GM12878 (cell line): ENCODE data around the gene KRT86. TPM values are rescaled to one million over a fixed set of nuclear protein-coding genes. Genes with fewer than 3 reads are reported as not detected.

Experiments used
- ATAC-seq: fragments of 200-7000 bp; cut with Tn5 transposase; 3 replicates; pipeline ENCODE4 v1.9.1; 2020; ENCODE audit warnings: mild to moderate bottlenecking, moderate library complexity
- BruUV-seq: library from RNA; stranded (reverse); fragments of 400-500 nt; replicated peaks from 2 replicates; lab custom pipeline; 2021; lab: Mats Ljungman, UMichigan
- CTCF ChIA-PET: fragments of 300-600 bp; sonication (Branson Sonifier 250); formaldehyde crosslinking; extraction: SDS; loops from one replicate; lab custom pipeline; 2021; ENCODE audit warnings: inconsistent platforms; lab: Yijun Ruan, JAX
- POLR2A ChIA-PET: fragments of 350-600 bp; formaldehyde crosslinking; extraction: SDS; loops from one replicate; lab custom pipeline; 2021; ENCODE audit warnings: inconsistent platforms; lab: Charles Lee
- RAD21 ChIA-PET: fragments of 300-600 bp; sonication (Branson Sonifier 250); formaldehyde crosslinking; loops from one replicate; lab custom pipeline; 2023; ENCODE audit warnings: antibody characterized with exemption; ENCODE audit not compliant: unreplicated experiment; lab: Charles Lee
- SMC1A ChIA-PET: fragments of 300-600 bp; sonication (Branson Sonifier 250); formaldehyde crosslinking; loops from one replicate; lab custom pipeline; 2023; ENCODE audit not compliant: unreplicated experiment, uncharacterized antibody; lab: Charles Lee
- DNase-seq: peaks from one replicate; pipeline ENCODE4 v3.0.0-alpha.2; 2011; ENCODE audit warnings: low read depth, low spot score
- FAIRE-seq: peaks from 3 replicates; lab custom pipeline; 2011; peaks lifted over from hg19 to GRCh38; lab: Jason Lieb, UNC
- H2AFZ ChIP-seq: 2 replicates; pipeline ENCODE4 v1.6.0; 2011; ENCODE audit warnings: low read depth, low read length, control low read depth; ENCODE audit not compliant: control insufficient read depth
- H3K27ac ChIP-seq: 2 replicates; pipeline ENCODE4 v1.5.1; 2011; ENCODE audit warnings: control low read depth; ENCODE audit not compliant: control insufficient read depth, insufficient read depth
- H3K27me3 ChIP-seq, 2 experiments: replicated peaks in 1 of 2; 2 replicates each; pipeline versions ENCODE4 v1.6.0 to v1.6.1; 2011; ENCODE audit warnings: low read length in 1 of 2; ENCODE audit not compliant: control insufficient read depth in 2 of 2, insufficient read depth in 2 of 2
- H3K36me3 ChIP-seq, 2 experiments: 2 replicates each; pipeline ENCODE4 v1.5.1; 2011; ENCODE audit warnings: low read length in 1 of 2; ENCODE audit not compliant: control insufficient read depth in 2 of 2, insufficient read depth in 2 of 2
- H3K4me1 ChIP-seq: 2 replicates; pipeline ENCODE4 v1.6.1; 2011; ENCODE audit warnings: mild to moderate bottlenecking, low read length, moderate library complexity, mixed read lengths; ENCODE audit not compliant: control insufficient read depth, insufficient read depth
- H3K4me2 ChIP-seq: 2 replicates; pipeline ENCODE4 v1.6.0; 2011; ENCODE audit warnings: control low read depth; ENCODE audit not compliant: control insufficient read depth, insufficient read depth
- H3K4me3 ChIP-seq: fragments of 200-600 bp; sonication (generic); 2 replicates; pipeline ENCODE4 v1.5.1; 2016
- H3K79me2 ChIP-seq: 2 replicates; pipeline ENCODE4 v1.6.0; 2011; ENCODE audit warnings: low read length; ENCODE audit not compliant: control insufficient read depth, insufficient read depth
- H3K9ac ChIP-seq: 2 replicates; pipeline ENCODE4 v1.8.0; 2011; ENCODE audit warnings: low read length, control low read depth, mixed read lengths; ENCODE audit not compliant: control insufficient read depth, insufficient read depth
- H3K9me3 ChIP-seq: replicated peaks from 3 replicates; pipeline ENCODE4 v1.5.1; 2011; ENCODE audit warnings: mild to moderate bottlenecking, low read length; ENCODE audit not compliant: control insufficient read depth, insufficient read depth
- H4K20me1 ChIP-seq: 2 replicates; pipeline ENCODE4 v1.6.0; 2011; ENCODE audit not compliant: control insufficient read depth, insufficient read depth
- CHD4 ChIP-seq: fragments of 200-600 bp; sonication (generic); IDR thresholded peaks from 2 replicates; pipeline ENCODE4 v1.6.1; 2016; ENCODE audit warnings: mild to moderate bottlenecking
- EZH2 ChIP-seq: IDR thresholded peaks from 2 replicates; pipeline ENCODE4 v1.6.1; 2012; ENCODE audit warnings: low read depth, mild to moderate bottlenecking, control low read depth, inconsistent platforms, low read length, borderline replicate concordance; ENCODE audit not compliant: control insufficient read depth
- HDAC2 ChIP-seq: fragments of 200-600 bp; sonication (generic); IDR thresholded peaks from 2 replicates; pipeline ENCODE4 v1.6.1; 2017
- SMC3 ChIP-seq: IDR thresholded peaks from 2 replicates; pipeline ENCODE4 v1.6.1; 2011; ENCODE audit warnings: low read length, improper control_type of control experiment, borderline replicate concordance
- WGBS: methylation state at CpG from one replicate; pipeline ENCODE4 v1.1.6; 2016; ENCODE audit warnings: low lambda C conversion rate; ENCODE audit not compliant: insufficient replicate concordance, insufficient coverage; ENCODE audit errors: missing lambda C conversion rate; 5-methylcytosine and 5-hydroxymethylcytosine counted together
- in situ Hi-C: fragments of 300-500 bp; cut with MboI; formaldehyde crosslinking; loops from 9 replicates; pipeline ENCODE4 v1.14.3; 2018; ENCODE audit warnings: mixed read lengths
- intact Hi-C: fragments of 100-400 bp; cut with micrococcal nuclease; formaldehyde crosslinking; loops from one replicate; pipeline ENCODE4 v1.14.2; 2022; ENCODE audit not compliant: unreplicated experiment
- polyA plus RNA-seq, 11 experiments: library from polyadenylated mRNA; depleted of rRNA in 4 of 11; unstranded in 6 of 11; stranded (reverse) in 5 of 11; fragments of >200 nt; fragmentation: Nextera tagmentation in 4 of 11; fragmentation: Illumina TruSeq in 1 of 11; extraction: Ambion mirVana in 4 of 11; extraction: Trizol in 1 of 11; gene quantifications; 1 replicate in 1 of 11; 2 replicates in 10 of 11; pipeline versions ENCODE4 v1.2.1 to v1.2.3, GENCODE V29; 2011 to 2016; ENCODE audit warnings: inconsistent platforms in 2 of 11, missing spikeins in 2 of 11, low read depth in 1 of 11
- total RNA-seq, 4 experiments: library from RNA; depleted of rRNA in 3 of 4; stranded (reverse); fragments of >200 nt in 3 of 4; fragmentation: Illumina TruSeq in 1 of 4; extraction: Trizol in 1 of 4; gene quantifications; 2 replicates each; pipeline versions ENCODE4 v1.2.1 to v1.2.3, GENCODE V29; 2013 to 2021
- TF ChIP-seq, protein P1 (sequence below), 3 experiments: IDR thresholded peaks in 2 of 3; conservative IDR thresholded peaks in 1 of 3; 2 replicates each; pipeline ENCODE4 v1.5.1; 2011; ENCODE audit warnings: low read depth in 3 of 3, low read length in 3 of 3, mild to moderate bottlenecking in 3 of 3, control low read depth in 2 of 3, moderate library complexity in 2 of 3, inconsistent platforms in 1 of 3, mixed read lengths in 1 of 3; ENCODE audit not compliant: control insufficient read depth in 2 of 3, insufficient read depth in 1 of 3; ENCODE audit errors: extremely low read depth in 1 of 3
- TF ChIP-seq, protein P2 (sequence below): fragments of 450-650 bp; IDR thresholded peaks from 2 replicates; pipeline ENCODE4 v1.6.1; 2018; ENCODE audit warnings: mild to moderate bottlenecking, low read depth, moderate library complexity; ENCODE audit not compliant: partially characterized antibody
- TF ChIP-seq, protein P3 (sequence below): IDR thresholded peaks from 2 replicates; pipeline ENCODE4 v1.6.1; 2011; ENCODE audit warnings: low read depth, low read length, improper control_type of control experiment, borderline replicate concordance

The KRT86 gene
- total and polyA plus RNA-seq, 10 of the 15 experiments (the other 5 are each of a cell fraction or from before 2014, with no cell fraction given), result 0.11 to 0.54 (median 0.18) TPM; not detected in 4

DNA sequence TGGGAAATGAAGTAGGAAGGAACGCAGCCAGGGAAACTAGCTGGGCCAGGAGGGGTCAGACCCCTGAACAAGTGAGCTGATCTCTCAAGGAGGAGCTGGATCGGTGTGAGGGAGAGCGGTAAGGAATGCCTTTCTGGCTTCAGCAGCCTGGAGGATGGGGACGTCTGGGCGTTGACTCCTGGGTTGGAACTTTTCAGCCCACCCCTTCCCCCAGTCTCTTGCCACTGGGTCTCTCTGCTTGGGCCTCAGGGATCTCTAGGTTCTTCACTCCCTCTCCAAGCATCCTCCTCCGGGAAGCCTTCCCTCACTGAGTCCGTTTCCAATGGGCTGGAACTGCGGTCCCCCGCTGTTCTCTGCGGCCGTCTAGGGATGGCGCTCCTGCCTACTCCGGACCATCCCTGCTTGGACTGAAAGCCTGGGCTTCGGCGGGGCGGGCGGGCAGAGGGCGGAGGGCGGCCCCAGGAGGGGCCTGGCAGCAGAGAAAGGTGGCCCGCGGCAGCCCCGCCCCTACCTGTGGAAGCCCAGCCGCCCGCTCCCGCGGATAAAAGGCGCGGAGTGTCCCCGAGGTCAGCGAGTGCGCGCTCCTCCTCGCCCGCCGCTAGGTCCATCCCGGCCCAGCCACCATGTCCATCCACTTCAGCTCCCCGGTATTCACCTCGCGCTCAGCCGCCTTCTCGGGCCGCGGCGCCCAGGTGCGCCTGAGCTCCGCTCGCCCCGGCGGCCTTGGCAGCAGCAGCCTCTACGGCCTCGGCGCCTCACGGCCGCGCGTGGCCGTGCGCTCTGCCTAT lies 41.6 kb upstream of the KRT86 start, which contains the start of gene KRT7 (continued):
- TF ChIP-seq, protein P1, sequence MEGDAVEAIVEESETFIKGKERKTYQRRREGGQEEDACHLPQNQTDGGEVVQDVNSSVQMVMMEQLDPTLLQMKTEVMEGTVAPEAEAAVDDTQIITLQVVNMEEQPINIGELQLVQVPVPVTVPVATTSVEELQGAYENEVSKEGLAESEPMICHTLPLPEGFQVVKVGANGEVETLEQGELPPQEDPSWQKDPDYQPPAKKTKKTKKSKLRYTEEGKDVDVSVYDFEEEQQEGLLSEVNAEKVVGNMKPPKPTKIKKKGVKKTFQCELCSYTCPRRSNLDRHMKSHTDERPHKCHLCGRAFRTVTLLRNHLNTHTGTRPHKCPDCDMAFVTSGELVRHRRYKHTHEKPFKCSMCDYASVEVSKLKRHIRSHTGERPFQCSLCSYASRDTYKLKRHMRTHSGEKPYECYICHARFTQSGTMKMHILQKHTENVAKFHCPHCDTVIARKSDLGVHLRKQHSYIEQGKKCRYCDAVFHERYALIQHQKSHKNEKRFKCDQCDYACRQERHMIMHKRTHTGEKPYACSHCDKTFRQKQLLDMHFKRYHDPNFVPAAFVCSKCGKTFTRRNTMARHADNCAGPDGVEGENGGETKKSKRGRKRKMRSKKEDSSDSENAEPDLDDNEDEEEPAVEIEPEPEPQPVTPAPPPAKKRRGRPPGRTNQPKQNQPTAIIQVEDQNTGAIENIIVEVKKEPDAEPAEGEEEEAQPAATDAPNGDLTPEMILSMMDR (IDR thresholded peaks at IDR 0.05 in 2 of 3, conservative IDR thresholded peaks at IDR 0.05 in 1 of 3; ENCODE audit: control insufficient read depth in 2 of 3, extremely low read depth in 1 of 3, insufficient read depth in 1 of 3, low read depth in 3 of 3, low read length in 3 of 3), result no peak
- TF ChIP-seq HDAC2 (no peak), CHD4 (no peak)
- TF ChIP-seq, all 136 proteins: peak for 0

DNA sequence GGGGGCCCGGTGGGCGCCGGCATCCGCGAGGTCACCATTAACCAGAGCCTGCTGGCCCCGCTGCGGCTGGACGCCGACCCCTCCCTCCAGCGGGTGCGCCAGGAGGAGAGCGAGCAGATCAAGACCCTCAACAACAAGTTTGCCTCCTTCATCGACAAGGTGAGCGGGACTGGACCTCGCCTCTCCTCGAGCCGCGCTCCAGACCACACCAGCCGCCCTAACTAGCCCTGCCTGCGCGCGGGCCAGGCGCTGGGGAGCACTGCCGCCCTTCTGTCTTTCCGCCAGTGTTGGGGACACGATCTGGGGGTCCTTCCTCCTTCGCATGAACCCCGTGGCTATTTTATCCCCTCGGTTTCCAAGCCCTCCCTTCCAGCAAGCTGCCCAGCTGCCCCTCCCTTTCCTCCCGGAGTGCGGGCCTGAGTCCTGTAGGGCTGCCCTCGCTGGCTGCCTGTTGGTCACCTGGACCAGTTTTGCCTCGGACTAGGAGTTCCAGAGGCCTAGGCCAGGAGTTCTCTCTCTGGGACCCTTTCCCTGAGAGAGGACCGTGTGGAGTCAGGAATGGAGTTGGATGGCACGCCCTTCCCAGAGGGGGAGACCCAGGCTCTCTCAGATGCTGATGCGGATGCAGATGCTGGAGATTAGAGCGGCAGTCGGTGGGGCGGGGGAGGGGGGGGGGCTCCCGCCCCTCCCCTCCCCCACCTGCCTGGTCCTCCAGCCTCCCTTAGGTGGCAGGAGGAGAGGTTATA lies 40.8 kb upstream of the KRT86 start:
- Histone ChIP-seq H3K4me3 (no peak overlapping the region), H3K9me3 (no peaks in the 10 kb centered on the region), H2AFZ (no peak overlapping the region), H3K27ac (no peak overlapping the region), H4K20me1 (no peaks in the 10 kb centered on the region), H3K4me1 (no peaks in the 10 kb centered on the region), H3K9ac (no peak overlapping the region), H3K79me2 (no peaks in the 10 kb centered on the region), H3K4me2 (no peak overlapping the region), H3K27me3 (peaks cover 7 to 17% of the 10 kb centered on the region in 2 experiments; a peak in 3 of 4 replicates), H3K36me3 (no peaks in the 10 kb centered on the region)
- WGBS, result 39% methylated on average over 35 of the region's 40 CpGs
- CTCF ChIA-PET, result interaction anchor here (0.9 kb wide), 1 partner anchor 11 kb away, joined by 3 read pairs; no protein-coding TSS in a partner anchor
- DNase-seq (no peak), ATAC-seq (no peak), FAIRE-seq (no peak)
- POLR2A ChIA-PET, result no interaction called here
- TF ChIP-seq EZH2, result no peak
- TF ChIP-seq, protein P2, sequence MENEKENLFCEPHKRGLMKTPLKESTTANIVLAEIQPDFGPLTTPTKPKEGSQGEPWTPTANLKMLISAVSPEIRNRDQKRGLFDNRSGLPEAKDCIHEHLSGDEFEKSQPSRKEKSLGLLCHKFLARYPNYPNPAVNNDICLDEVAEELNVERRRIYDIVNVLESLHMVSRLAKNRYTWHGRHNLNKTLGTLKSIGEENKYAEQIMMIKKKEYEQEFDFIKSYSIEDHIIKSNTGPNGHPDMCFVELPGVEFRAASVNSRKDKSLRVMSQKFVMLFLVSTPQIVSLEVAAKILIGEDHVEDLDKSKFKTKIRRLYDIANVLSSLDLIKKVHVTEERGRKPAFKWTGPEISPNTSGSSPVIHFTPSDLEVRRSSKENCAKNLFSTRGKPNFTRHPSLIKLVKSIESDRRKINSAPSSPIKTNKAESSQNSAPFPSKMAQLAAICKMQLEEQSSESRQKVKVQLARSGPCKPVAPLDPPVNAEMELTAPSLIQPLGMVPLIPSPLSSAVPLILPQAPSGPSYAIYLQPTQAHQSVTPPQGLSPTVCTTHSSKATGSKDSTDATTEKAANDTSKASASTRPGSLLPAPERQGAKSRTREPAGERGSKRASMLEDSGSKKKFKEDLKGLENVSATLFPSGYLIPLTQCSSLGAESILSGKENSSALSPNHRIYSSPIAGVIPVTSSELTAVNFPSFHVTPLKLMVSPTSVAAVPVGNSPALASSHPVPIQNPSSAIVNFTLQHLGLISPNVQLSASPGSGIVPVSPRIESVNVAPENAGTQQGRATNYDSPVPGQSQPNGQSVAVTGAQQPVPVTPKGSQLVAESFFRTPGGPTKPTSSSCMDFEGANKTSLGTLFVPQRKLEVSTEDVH, result no peak
- no peak for TF ChIP-seq SMC3
- TF ChIP-seq, protein P3, sequence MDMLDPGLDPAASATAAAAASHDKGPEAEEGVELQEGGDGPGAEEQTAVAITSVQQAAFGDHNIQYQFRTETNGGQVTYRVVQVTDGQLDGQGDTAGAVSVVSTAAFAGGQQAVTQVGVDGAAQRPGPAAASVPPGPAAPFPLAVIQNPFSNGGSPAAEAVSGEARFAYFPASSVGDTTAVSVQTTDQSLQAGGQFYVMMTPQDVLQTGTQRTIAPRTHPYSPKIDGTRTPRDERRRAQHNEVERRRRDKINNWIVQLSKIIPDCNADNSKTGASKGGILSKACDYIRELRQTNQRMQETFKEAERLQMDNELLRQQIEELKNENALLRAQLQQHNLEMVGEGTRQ, result no peak
- no TSS peak for BruUV-seq
- SMC1A ChIA-PET, result no interaction called here
- intact Hi-C loops, result no loop called here
- in situ Hi-C loops, result no loop called here
- RAD21 ChIA-PET, result no interaction called here
